ENCODE data around the gene CHML.

DNA sequence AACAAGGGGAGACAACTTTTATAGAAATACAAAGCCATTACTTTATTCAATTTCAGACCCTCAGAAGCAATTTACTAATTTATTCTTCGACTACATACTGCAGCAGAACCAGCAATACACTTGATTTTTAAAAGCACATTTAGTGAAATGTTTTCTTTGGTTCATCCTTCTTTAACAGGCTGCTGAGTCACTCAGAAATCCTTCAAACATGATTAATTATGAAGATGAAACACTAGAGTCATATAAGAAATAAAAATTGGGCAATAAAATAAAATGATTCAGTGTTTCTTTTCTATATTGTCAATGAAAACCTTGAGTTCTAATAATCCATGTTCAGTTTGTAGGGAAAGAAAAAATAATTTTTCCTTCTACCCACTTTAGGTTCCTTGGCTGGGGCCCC is 47.0 kb downstream of the CHML start:
- TF ChIP-seq, protein P1, sequence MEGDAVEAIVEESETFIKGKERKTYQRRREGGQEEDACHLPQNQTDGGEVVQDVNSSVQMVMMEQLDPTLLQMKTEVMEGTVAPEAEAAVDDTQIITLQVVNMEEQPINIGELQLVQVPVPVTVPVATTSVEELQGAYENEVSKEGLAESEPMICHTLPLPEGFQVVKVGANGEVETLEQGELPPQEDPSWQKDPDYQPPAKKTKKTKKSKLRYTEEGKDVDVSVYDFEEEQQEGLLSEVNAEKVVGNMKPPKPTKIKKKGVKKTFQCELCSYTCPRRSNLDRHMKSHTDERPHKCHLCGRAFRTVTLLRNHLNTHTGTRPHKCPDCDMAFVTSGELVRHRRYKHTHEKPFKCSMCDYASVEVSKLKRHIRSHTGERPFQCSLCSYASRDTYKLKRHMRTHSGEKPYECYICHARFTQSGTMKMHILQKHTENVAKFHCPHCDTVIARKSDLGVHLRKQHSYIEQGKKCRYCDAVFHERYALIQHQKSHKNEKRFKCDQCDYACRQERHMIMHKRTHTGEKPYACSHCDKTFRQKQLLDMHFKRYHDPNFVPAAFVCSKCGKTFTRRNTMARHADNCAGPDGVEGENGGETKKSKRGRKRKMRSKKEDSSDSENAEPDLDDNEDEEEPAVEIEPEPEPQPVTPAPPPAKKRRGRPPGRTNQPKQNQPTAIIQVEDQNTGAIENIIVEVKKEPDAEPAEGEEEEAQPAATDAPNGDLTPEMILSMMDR (IDR thresholded peaks at IDR 0.05; ENCODE audit: borderline replicate concordance, extremely low read depth, low read length, poor library complexity, severe bottlenecking) = no peak
- TF ChIP-seq EZH2 (IDR thresholded peaks at IDR 0.05; ENCODE audit: borderline replicate concordance, low read depth, low read length, severe bottlenecking) = no peak

All from DND-41 (cell line).